T-helper 1 cell treated with Interleukin-12 subunit alpha and Interleukin-12 subunit beta and Interleukin-4 antibody, amounts not matched to agents 30 ng/mL and 1 ng/mL, for 36 hours (primary cell): Measurements from ENCODE around the gene NPRL2. TPM values are rescaled to one million over a fixed set of nuclear protein-coding genes. Genes with fewer than 3 reads are reported as not detected.

ENCODE experiments used
- intact Hi-C: fragments of 100-400 bp; cut with micrococcal nuclease; formaldehyde crosslinking; loops from one replicate; pipeline ENCODE4 v1.15.1; 2024
- total RNA-seq: library from RNA; stranded (reverse); gene quantifications from 2 replicates; pipeline ENCODE4 v1.2.3, GENCODE V29; 2022

Gene NPRL2
- total RNA-seq, 1 donor from 2014 or later = 51.8 TPM

DNA sequence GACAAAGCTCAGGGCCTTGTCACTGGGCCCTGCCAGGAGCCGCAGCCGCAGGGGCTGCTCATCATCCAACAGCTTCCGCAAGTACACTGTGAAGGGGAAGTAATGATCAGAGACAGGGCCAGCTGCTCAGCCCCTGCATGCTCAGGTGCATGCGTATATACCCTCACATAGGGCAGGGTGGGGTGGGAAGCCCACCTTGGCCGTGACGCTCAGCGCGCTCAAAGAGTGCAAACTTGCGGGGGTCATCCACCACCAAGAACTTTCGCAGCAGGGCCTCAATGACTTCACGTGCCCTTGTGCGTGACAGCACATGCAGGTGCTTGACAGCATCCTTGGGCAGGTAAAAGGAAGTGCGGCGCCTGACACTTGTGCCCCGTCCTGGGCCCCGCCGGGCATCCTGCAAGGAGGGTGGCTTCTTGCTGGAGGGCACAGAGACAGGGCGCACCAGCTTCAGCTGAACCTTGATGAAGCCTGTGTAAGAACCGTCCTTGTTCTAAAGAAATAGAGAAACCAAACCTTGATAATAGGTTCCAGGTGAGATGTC lies 19.1 kb downstream of the NPRL2 start:
- intact Hi-C loops = no loop called here

DNA sequence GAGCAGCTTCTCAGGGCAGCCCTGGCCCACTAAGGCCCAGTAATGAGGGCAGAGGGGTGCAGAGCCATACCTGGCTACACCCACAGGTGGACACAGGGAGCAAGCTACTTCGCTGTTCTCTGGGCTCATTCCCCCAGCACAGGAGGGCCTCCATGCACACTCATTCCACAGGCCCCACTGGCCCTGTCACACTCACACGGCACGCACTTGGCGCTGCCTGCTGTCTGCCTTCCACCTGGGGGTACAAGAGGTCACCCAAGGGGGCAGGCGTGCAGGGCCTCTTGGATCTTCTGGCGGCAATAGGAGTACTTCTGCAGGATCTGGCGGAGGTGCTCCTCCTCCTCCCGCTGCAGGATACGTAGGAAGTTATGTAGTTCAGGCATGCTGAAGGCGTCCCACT lies 20.2 kb downstream of the NPRL2 start:
- intact Hi-C loops = no loop called here

DNA sequence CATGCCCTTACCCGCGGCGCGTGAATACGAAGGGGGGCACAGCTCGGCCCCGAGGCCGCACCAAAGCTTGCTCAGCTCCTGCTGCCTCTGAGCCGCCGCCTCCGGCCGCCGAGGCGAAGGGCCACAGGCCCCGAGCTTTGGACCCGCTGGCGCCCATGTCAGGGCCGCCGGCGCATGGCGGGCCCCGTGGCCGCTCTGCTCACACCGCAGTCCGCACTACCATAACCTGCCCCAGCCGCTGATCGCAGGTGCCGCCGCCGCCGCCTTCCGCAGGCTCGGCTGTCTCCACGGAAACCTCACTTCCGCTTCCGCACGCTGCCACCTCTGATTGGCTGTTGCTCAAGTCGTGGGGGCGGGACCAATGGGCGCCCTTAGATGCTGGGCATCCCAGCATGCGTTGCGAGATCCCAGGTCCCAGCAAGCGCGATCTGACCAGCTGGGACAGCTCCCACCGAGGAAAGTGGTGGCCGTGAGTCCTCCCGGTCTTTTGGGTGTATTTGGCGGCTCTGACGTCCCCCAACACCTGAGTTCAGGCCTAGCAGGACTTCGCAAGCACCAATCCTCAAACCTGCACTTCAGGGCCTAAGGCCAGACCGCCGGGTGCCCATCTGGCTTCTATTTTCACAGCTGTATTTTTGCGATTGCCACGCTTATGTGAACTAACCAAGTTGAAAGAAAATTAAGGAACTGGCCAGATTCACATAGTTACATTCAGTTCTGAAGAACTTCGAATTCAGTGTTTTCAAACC lies 22.5 kb downstream of the NPRL2 start, which contains the start of gene TUSC2:
TUSC2 (minus strand) TSS at position 281 of the 749 bp plus-strand sequence; CDS start at position 157, 124 bp downstream.
- intact Hi-C loops = loop anchor here (1.0 to 10.0 kb wide), 7 partner anchors 9 to 913 kb away; partner anchors contain the start of genes APEH, CYB561D2, HYAL3 and IFRD2

GRCh38 chr3:50327129-50327528 lies 23.4 kb downstream of the NPRL2 start:
- intact Hi-C loops = loop anchor here (10.0 kb wide), 1 partner anchor 912 kb away; the partner anchor contains the start of genes RHOA and TCTA

GRCh38 chr3:50326182-50326541 lies 24.4 kb downstream of the NPRL2 start:
- intact Hi-C loops = loop anchor here (10.0 kb wide), 1 partner anchor 911 kb away; the partner anchor contains the start of genes RHOA and TCTA

- intact Hi-C loops = loop anchor here (10.0 kb wide), 1 partner anchor 911 kb away; the partner anchor contains the start of genes RHOA and TCTA
Measured at GRCh38 chr3:50325497-50326181, 24.9 kb downstream of the NPRL2 start.

DNA sequence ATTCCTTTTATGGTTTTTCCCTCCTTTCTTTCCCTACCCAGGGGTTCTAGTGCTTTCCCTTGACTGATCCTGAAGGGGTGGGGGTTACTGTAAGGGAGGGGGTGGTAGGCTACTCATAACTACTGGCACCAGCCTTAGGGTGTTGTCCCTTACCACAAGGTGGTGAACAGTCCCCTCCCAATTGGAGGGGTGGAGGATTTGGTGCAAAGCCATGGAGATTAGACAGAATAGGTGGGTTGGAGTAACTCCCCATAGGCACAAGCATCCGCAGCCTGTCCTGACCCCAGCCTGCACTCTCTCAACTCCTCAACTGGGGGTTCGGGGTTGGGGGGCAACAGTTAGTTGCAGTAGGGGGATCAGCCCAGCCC lies 25.5 kb downstream of the NPRL2 start:
- intact Hi-C loops = loop anchor here (10.0 kb wide), 1 partner anchor 910 kb away; the partner anchor contains the start of genes RHOA and TCTA

- intact Hi-C loops = loop anchor here (1.0 to 10.0 kb wide), 3 partner anchors 50 to 910 kb away; partner anchors contain the start of genes GNAT1, RHOA and TCTA
Measured at GRCh38 chr3:50324351-50325112, 26.0 kb downstream of the NPRL2 start.

GRCh38 chr3:50323614-50324199 lies 26.9 kb downstream of the NPRL2 start:
- intact Hi-C loops = loop anchor here (1.0 to 10.0 kb wide), 3 partner anchors 49 to 909 kb away; partner anchors contain the start of genes GNAT1, RHOA and TCTA

DNA sequence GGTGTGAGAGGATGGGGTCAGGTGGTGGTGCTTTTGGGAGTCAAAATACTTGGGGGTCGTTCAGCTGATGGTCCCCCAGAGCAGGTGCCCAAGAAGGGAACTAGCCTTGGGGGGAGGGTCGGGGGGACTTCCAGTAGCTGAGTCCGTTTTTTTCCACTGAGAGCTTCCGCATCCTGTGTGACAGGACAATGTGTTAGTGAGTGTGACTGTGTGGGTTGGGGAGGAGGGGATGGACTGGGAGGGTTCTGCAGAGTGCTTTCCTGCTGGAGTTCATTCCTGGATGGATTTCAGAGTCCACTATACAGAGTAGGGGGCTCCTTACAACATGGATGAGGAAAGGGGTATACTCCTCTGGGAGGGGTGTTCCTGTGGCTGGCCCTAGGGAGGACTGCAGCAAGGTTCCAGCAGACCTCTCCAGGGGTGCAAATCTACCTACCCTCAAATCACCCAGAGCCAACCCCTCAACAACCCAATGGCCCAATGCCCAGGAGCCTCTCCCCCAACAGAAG lies 27.4 kb downstream of the NPRL2 start:
- intact Hi-C loops = loop anchor here (5.0 to 10.0 kb wide), 2 partner anchors 131 to 908 kb away; partner anchors contain the start of genes GNAT1, RHOA and TCTA

- intact Hi-C loops = loop anchor here (5.0 to 10.0 kb wide), 2 partner anchors 130 to 908 kb away; partner anchors contain the start of genes GNAT1, RHOA and TCTA
Measured at GRCh38 chr3:50322386-50323091, 28.0 kb downstream of the NPRL2 start, which contains the start of gene HYAL2. Gene HYAL2 (minus strand): TSS chr3:50322745. CDS start chr3:50320489, 2,256 bp downstream.

- intact Hi-C loops = loop anchor here (5.0 to 10.0 kb wide), 2 partner anchors 130 to 907 kb away; partner anchors contain the start of genes GNAT1, RHOA and TCTA
Measured at GRCh38 chr3:50322115-50322385, 28.5 kb downstream of the NPRL2 start.

- intact Hi-C loops = loop anchor here (1.0 to 10.0 kb wide), 8 partner anchors 15 to 907 kb away; partner anchors contain the start of genes CYB561D2, GNAT1, HYAL3 and IFRD2
Measured at GRCh38 chr3:50321336-50322114, 29.1 kb downstream of the NPRL2 start.

DNA sequence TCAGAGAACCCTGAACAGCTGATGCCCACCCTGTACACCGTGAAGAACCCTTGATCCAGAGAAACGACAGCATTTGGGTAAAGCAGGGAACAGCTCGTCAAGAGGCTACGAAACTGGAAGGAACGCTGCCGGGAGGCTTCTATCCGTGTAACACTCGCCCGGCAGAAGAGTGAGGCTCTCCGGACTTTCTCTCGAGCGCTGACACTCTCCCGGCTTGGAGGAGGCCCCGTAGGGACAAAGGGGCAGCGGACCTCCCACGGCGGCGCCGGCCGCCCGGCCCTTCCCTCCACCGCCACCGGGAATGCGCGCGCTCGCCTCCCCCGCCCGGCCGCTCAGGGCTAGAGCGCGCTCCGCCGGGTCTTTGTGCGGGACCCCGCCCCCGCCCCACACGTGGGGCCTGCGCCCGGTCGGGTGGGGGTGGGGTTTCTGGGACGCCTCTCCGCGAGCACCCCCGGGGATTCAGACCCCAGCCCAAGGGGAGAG lies 29.7 kb downstream of the NPRL2 start:
- intact Hi-C loops = loop anchor here (1.0 to 10.0 kb wide), 8 partner anchors 16 to 906 kb away; partner anchors contain the start of genes CYB561D2, GNAT1, HYAL3 and IFRD2

DNA sequence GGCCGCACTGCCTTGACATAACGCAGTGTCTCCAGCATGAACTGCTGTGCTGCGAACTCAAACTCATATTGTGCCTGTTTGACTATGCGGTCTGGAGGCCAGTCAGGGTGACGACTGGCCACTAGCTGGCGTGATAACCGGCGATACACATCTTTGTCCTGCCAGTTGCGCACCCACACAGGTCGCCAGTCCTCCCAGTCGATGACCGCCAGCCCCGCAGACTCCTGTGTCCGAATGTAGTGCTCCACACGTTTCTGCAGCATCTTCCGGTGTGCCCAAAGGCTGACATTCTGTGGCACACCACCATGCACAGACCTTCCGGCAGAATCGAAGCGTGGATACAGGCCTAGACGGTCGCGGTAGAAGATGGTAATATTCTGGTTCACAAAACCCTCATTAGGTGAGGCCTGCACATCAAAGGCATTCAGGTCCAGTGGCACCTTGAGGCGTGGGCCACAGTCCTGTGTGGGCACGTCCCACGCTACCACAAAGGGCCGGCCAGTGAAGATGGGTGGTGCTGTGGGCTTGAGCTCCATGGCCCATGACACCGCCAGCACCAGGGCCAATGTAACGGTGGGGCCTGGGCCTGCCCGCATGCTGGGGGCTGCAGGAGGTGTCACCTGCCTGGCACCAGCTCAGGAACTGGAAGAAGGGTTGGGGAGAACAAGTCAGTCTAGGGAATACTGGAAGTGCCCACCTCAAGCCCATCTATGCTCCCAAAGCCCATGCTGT lies 30.5 kb downstream of the NPRL2 start:
- intact Hi-C loops = loop anchor here (2.0 to 10.0 kb wide), 3 partner anchors 17 to 905 kb away; partner anchors contain the start of genes GNAT1, RHOA and TCTA

GRCh38 chr3:50319181-50319893 lies 31.2 kb downstream of the NPRL2 start:
- intact Hi-C loops = no loop called here

GRCh38 chr3:50318615-50319014 lies 32.0 kb downstream of the NPRL2 start:
- intact Hi-C loops = no loop called here
